ENCODE results near the gene FOXL3. TPM values are rescaled to one million over a fixed set of nuclear protein-coding genes. Genes with fewer than 3 reads are reported as not detected.
A peak's percentile ranks its signal among the peaks of the same experiment; 100 is the strongest.

FOXL3 gene
- total and polyA plus RNA-seq, 11 donors = not detected

DNA sequence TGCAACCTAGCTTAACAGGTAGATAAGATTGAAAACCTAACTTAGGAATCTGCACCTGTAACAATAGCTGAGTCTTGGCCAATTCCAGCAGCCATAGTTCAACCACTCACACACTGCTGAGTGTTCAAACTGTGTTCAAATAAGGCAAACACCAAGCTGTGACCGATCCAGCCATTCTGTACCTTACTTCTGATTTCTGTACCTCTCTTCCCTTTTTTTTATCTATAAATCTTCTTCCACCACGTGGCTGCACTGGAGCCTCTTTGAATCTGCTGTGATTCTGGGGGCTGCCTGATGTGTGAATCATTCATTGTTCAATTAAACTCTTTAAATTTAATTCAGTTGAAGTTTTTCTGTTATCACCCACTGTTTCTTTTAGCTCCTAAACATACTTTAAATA, 15.7 kb upstream of the FOXL3 start:
- ATAC-seq (no peak), DNase-seq (no peak)
- intact Hi-C loops (cut with DNase I) = no loop called here
- no peak overlapping the region for H3K27ac ChIP-seq
- 47 to 54% (median 48%) methylated on average over 2 of the region's 2 CpGs for WGBS, 4 donors
- H3K4me1 ChIP-seq = no peaks in the 10 kb centered on the region
- H3K4me3 ChIP-seq = no peak overlapping the region
- peaks cover 0 to 28% (median 6%) of the 10 kb centered on the region in 12 donors for H3K9me3 ChIP-seq
- no peaks in the 10 kb centered on the region for H3K36me3 ChIP-seq
- H3K27me3 ChIP-seq = no peaks in the 10 kb centered on the region
- TF ChIP-seq, protein P1, sequence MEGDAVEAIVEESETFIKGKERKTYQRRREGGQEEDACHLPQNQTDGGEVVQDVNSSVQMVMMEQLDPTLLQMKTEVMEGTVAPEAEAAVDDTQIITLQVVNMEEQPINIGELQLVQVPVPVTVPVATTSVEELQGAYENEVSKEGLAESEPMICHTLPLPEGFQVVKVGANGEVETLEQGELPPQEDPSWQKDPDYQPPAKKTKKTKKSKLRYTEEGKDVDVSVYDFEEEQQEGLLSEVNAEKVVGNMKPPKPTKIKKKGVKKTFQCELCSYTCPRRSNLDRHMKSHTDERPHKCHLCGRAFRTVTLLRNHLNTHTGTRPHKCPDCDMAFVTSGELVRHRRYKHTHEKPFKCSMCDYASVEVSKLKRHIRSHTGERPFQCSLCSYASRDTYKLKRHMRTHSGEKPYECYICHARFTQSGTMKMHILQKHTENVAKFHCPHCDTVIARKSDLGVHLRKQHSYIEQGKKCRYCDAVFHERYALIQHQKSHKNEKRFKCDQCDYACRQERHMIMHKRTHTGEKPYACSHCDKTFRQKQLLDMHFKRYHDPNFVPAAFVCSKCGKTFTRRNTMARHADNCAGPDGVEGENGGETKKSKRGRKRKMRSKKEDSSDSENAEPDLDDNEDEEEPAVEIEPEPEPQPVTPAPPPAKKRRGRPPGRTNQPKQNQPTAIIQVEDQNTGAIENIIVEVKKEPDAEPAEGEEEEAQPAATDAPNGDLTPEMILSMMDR (IDR thresholded peaks at IDR 0.05) = no peak
- TF ChIP-seq POLR2A (IDR thresholded peaks at IDR 0.05) = no peak

DNA sequence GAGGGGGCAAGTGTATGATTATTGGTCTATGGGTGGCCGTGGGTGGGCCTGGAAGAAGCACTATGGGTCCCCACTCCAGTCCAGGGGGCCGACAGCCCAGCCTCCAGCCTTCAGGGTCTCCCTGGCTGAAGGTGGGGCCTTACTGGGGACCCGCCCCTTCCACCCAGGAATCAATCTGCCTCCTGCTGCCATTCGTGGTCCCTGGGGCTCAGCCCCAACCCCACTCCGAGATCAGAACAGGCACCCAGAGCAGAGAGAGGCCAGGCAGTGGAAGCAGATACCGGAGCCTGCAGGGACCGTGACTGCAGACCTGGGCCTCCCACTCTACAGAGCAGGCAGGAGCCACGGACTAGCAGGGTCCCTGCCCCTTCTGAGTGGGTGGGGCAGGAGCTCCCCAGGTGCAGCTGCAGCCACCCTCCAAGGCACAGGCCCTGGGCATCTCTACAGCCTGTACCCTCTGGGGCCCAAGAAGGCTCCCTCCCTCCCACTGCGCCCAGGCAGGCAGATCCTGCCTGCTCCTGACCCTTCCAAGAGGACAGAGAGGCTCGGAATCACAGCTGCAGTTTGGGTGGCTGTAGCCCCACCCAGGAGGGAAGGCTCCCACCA, 13.6 kb upstream of the FOXL3 start:
- no peak for ATAC-seq
- Histone ChIP-seq H3K27ac (no peak overlapping the region), H3K4me1 (no peaks in the 10 kb centered on the region), H3K27me3 (no peaks in the 10 kb centered on the region), H3K4me3 (no peak overlapping the region), H3K9me3 (peaks cover 0 to 28% (median 6%) of the 10 kb centered on the region in 12 donors), H3K36me3 (no peaks in the 10 kb centered on the region)
- TF ChIP-seq, protein P1 (IDR thresholded peaks at IDR 0.05) = no peak
- TF ChIP-seq POLR2A (IDR thresholded peaks at IDR 0.05) = no peak
- peak in 3 of 5 donors; percentile 3 to 53 (median 4) for DNase-seq
- intact Hi-C loops (cut with DNase I) = no loop called here
- 68 to 76% (median 73%) methylated on average over 6 to 10 of the region's 10 CpGs for WGBS, 4 donors

DNA sequence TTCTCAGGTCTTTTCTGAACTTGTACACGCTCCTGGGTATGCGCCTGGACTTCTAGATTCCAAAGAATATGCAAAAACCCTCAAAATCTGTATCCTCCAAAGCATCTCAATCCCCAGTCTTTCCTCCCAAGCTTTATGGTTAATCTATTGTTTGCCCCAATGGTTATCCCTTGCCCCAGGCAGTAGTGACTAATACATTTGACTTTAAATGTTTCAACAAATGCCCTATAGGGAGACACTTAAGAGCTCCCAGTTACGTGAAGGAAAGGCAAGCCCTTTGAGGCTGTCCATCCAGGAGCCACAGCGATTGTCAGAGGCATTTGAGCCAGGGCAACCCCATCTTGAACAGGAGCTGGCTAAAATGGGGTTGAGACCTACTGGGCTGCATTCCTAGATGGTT, 12.7 kb upstream of the FOXL3 start:
- no peak for ATAC-seq
- WGBS, 4 donors = 85 to 93% (median 86%) methylated on average over 4 of the region's 4 CpGs
- no peaks in the 10 kb centered on the region for H3K36me3 ChIP-seq

DNA sequence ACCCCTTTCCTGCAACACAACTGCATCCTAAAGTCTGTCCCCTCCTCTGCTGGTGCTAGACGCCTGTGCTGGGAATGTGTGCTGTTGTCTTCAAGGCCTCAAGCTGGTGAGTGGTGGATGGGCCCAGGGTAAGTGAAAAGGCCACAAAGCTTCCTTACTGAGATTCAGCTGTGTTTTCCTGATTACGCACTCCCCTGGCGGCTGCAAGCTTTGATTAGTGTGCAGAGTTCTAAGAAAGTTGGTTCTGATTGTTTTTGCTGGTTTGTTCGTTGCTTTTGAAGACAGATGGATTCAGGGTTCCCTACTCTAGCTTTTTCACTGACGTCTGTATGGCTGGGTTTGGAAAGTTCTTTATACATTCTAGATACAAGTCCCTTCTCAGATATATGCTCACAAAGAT, 11.9 kb upstream of the FOXL3 start:
- no peak for TF ChIP-seq POLR2A (IDR thresholded peaks at IDR 0.05)
- TF ChIP-seq, protein P1 (IDR thresholded peaks at IDR 0.05) = no peak
- no peaks in the 10 kb centered on the region for H3K4me1 ChIP-seq
- peaks cover 0 to 10% (median 0%) of the 10 kb centered on the region in 9 donors for H3K27me3 ChIP-seq
- no peak for ATAC-seq
- no peak overlapping the region for H3K4me3 ChIP-seq
- intact Hi-C loops (cut with DNase I) = no loop called here
- 79 to 87% (median 83%) methylated on average over 5 of the region's 5 CpGs for WGBS, 4 donors
- H3K27ac ChIP-seq = no peak overlapping the region
- H3K36me3 ChIP-seq = no peaks in the 10 kb centered on the region
- DNase-seq = peak in 2 of 5 donors; percentile 0 to 4
- H3K9me3 ChIP-seq = peaks cover 0 to 23% (median 6%) of the 10 kb centered on the region in 12 donors

More for the DNA sequence above, 12.7 kb upstream of the FOXL3 start:
- H3K27ac ChIP-seq = no peak overlapping the region
- no peaks in the 10 kb centered on the region for H3K4me1 ChIP-seq
- peaks cover 0 to 28% (median 6%) of the 10 kb centered on the region in 12 donors for H3K9me3 ChIP-seq
- intact Hi-C loops (cut with DNase I) = no loop called here
- peaks cover 0 to 6% (median 0%) of the 10 kb centered on the region in 9 donors for H3K27me3 ChIP-seq
- TF ChIP-seq, protein P1 (IDR thresholded peaks at IDR 0.05) = no peak
- no peak for TF ChIP-seq POLR2A (IDR thresholded peaks at IDR 0.05)
- H3K4me3 ChIP-seq = no peak overlapping the region
- peak in 2 of 5 donors; percentile 2 to 6 for DNase-seq
